Endothelial cell of umbilical vein (primary cell): ENCODE data around the gene IL9R. TPM values are rescaled to one million over a fixed set of nuclear protein-coding genes. Genes with fewer than 3 reads are reported as not detected.
A peak's percentile ranks its signal among the peaks of the same experiment; 100 is the strongest.

Experiments used
- BruUV-seq: library from RNA; stranded (reverse); fragments of 400-500 nt; replicated peaks from 2 replicates; lab custom pipeline; 2021; lab: Mats Ljungman, UMichigan
- CTCF ChIA-PET: fragments of 300-600, 350-600 bp; sonication (Branson Sonifier 250); formaldehyde crosslinking; loops from one replicate; lab custom pipeline; 2021; ENCODE audit warnings: antibody characterized with exemption, inconsistent platforms; lab: Charles Lee
- POLR2A ChIA-PET: fragments of 300-600, 350-600 bp; sonication (Branson Sonifier 250); formaldehyde crosslinking; loops from one replicate; lab custom pipeline; 2021; ENCODE audit warnings: antibody characterized with exemption, inconsistent platforms; lab: Charles Lee
- DNase-seq: peaks from one replicate; pipeline ENCODE4 v3.0.0-alpha.2; 2011; ENCODE audit warnings: low read depth, low spot score
- FAIRE-seq: peaks from 2 replicates; lab custom pipeline; 2011; peaks lifted over from hg19 to GRCh38; lab: Jason Lieb, UNC
- H2AFZ ChIP-seq: 2 replicates; pipeline ENCODE4 v1.6.0; 2012; ENCODE audit warnings: low read depth, low read length, control low read depth, inconsistent platforms
- H3K27ac ChIP-seq: 2 replicates; pipeline ENCODE4 v1.5.1; 2011; ENCODE audit warnings: low read depth, mild to moderate bottlenecking, control low read depth, low read length, moderate library complexity; ENCODE audit not compliant: insufficient read depth
- H3K27me3 ChIP-seq, 2 experiments: 2 replicates each; pipeline versions ENCODE4 v1.6.0 to v1.6.1; 2011; ENCODE audit warnings: low read length in 2 of 2, mixed read lengths in 1 of 2; ENCODE audit not compliant: control insufficient read depth in 2 of 2, insufficient read depth in 2 of 2
- H3K36me3 ChIP-seq, 2 experiments: 2 replicates in 1 of 2; 3 replicates in 1 of 2; pipeline ENCODE4 v1.5.1; 2011; ENCODE audit warnings: low read length in 2 of 2, mild to moderate bottlenecking in 1 of 2, moderate library complexity in 1 of 2; ENCODE audit not compliant: control insufficient read depth in 2 of 2, insufficient read depth in 2 of 2; ENCODE audit errors: extremely low read depth in 1 of 2
- H3K4me1 ChIP-seq: 3 replicates; pipeline ENCODE4 v1.5.1; 2011; ENCODE audit warnings: mild to moderate bottlenecking, low read length; ENCODE audit not compliant: control insufficient read depth, insufficient read depth; ENCODE audit errors: extremely low read depth
- H3K4me2 ChIP-seq: 2 replicates; pipeline ENCODE4 v1.6.1; 2011; ENCODE audit warnings: low read length, control low read depth, mixed read lengths; ENCODE audit not compliant: insufficient read depth
- H3K4me3 ChIP-seq, 3 experiments: fragments of 200-600 bp in 1 of 3; sonication (generic), shearing (Covaris generic) in 1 of 3; replicated peaks in 1 of 3; 2 replicates each; pipeline ENCODE4 v1.5.1; 2011 to 2016; ENCODE audit warnings: control low read depth in 3 of 3, low read length in 3 of 3, mild to moderate bottlenecking in 2 of 3, inconsistent platforms in 1 of 3, low read depth in 1 of 3, moderate library complexity in 1 of 3; ENCODE audit not compliant: insufficient read depth in 1 of 3
- H3K79me2 ChIP-seq: 2 replicates; pipeline ENCODE4 v1.6.0; 2012; ENCODE audit warnings: low read length, inconsistent platforms; ENCODE audit not compliant: control insufficient read depth, insufficient read depth
- H3K9ac ChIP-seq: replicated peaks from 2 replicates; pipeline ENCODE3; 2011; ENCODE audit warnings: low read length, control low read depth; ENCODE audit not compliant: insufficient read depth; ENCODE audit errors: extremely low read depth
- H3K9me1 ChIP-seq: replicated peaks from 3 replicates; pipeline ENCODE4 v1.6.0; 2011; ENCODE audit warnings: mild to moderate bottlenecking, low read length; ENCODE audit not compliant: control insufficient read depth, insufficient read depth; ENCODE audit errors: extremely low read depth
- H3K9me3 ChIP-seq: replicated peaks from 2 replicates; pipeline ENCODE4 v1.5.1; 2012; ENCODE audit warnings: low read length, inconsistent platforms; ENCODE audit not compliant: control insufficient read depth, insufficient read depth
- H4K20me1 ChIP-seq: replicated peaks from 2 replicates; pipeline ENCODE3; 2011; ENCODE audit warnings: mild to moderate bottlenecking, low read length; ENCODE audit not compliant: control insufficient read depth, insufficient read depth; ENCODE audit errors: extremely low read depth
- EZH2 ChIP-seq: IDR thresholded peaks from 2 replicates; pipeline ENCODE4 v1.6.1; 2012; ENCODE audit warnings: borderline replicate concordance, low read depth, mild to moderate bottlenecking, moderate library complexity, low read length, inconsistent platforms; ENCODE audit not compliant: severe bottlenecking
- JUN ChIP-seq: IDR thresholded peaks from 2 replicates; pipeline ENCODE4 v1.6.1; 2011; ENCODE audit warnings: borderline replicate concordance, low read depth; ENCODE audit not compliant: insufficient read length, insufficient read depth
- dilution Hi-C: fragments of 300-500 bp; cut with MboI; formaldehyde crosslinking; loops from one replicate; pipeline ENCODE4 v1.15.0; 2019; ENCODE audit warnings: low sequenced_read_pairs; ENCODE audit not compliant: extremely low pct_ligation_motif_present
- intact Hi-C: fragments of 100-400 bp; cut with micrococcal nuclease; formaldehyde crosslinking; loops from one replicate; pipeline ENCODE4 v1.10.0; 2022
- polyA plus RNA-seq, 4 experiments: library from polyadenylated mRNA; depleted of rRNA in 3 of 4; stranded (reverse) in 3 of 4; unstranded in 1 of 4; fragments of >200 nt; gene quantifications; 2 replicates each; pipeline versions ENCODE4 v1.2.1 to v1.2.3, GENCODE V29; 2011 to 2012; ENCODE audit warnings: missing spikeins in 1 of 4
- total RNA-seq: library from RNA; stranded (reverse); gene quantifications from 2 replicates; pipeline ENCODE4 v1.2.3, GENCODE V29; 2021
- TF ChIP-seq, protein P1 (sequence below), 2 donors: IDR thresholded peaks; 1 replicate in 1 of 2; 2 replicates in 1 of 2; pipeline ENCODE4 v1.5.1; 2011; ENCODE audit warnings: low read length in 2 of 2, mild to moderate bottlenecking in 2 of 2, moderate library complexity in 2 of 2, control low read depth in 1 of 2, inconsistent platforms in 1 of 2, low read depth in 1 of 2; ENCODE audit not compliant: insufficient read depth in 1 of 2; ENCODE audit errors: extremely low read depth in 1 of 2

The IL9R gene
- total and polyA plus RNA-seq, 2 donors (not counting 3 experiments of a cell fraction or from before 2014, with no cell fraction given) = not detected

DNA sequence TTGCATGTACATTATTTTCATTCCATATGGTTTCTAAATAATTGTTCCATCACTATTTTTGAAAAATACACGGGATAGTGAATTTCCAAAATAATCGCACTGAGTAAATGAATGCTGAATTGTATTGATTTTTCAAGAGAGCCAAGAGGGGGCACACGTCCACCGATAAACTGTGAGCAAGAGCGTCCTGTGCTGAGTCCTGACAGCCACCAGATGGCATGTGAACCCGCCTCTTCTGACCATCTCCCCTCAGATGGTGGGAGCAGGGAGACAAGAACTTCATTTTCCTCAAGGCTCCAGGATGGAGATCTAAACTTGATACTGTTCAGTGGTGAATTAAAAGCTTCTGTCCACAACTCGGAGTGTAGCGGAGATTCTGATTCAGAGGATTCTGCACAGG lies 30.6 kb upstream of the IL9R start:
- CTCF ChIA-PET = no interaction called here
- BruUV-seq = no TSS peak

DNA sequence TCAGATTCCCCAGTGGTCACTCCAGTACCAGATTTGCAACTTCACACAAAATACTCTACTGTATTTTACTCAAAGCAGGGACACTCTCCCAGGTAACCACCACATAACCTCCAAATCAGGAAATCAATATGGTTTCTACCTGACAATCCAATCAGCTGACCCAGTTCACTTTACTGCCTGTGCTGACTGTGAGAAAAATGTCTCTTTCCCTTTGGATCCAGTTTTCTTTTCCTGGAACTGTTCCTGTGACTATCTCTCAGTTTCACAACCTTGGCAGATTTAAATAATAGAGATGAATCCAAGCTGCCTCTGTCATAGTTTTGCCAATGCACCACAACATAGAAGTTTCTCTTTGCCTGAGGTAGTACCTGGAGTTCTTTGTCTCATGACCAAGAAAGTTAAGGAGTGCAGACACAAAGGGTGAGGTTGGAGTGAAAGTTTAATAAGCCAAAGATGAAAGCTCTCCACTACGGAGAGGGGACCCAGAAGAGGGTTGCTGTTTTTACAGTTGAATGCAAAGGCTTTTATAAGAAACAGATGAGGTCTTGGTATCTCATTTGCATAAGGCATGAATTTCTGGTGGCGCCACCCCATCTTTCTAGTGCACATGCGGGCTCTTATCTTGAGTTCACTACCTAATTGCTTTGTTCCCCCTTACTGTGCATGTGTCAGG lies 29.7 kb upstream of the IL9R start:
- CTCF ChIA-PET = no interaction called here
- H3K36me3 ChIP-seq = no peaks in the 10 kb centered on the region
- no peaks in the 10 kb centered on the region for H3K4me1 ChIP-seq
- no peaks in the 10 kb centered on the region for H3K27me3 ChIP-seq
- no peaks in the 10 kb centered on the region for H3K9me3 ChIP-seq
- no peaks in the 10 kb centered on the region for H3K9me1 ChIP-seq
- POLR2A ChIA-PET = no interaction called here
- H3K79me2 ChIP-seq = no peaks in the 10 kb centered on the region
- FAIRE-seq = no peak
- dilution Hi-C loops (no loop called here), intact Hi-C loops (no loop called here)
- no peak for TF ChIP-seq EZH2
- no peak for DNase-seq
- no peak overlapping the region for H3K4me2 ChIP-seq
- BruUV-seq = no TSS peak
- no peak overlapping the region for H3K9ac ChIP-seq
- no peak overlapping the region for H3K27ac ChIP-seq
- no peak overlapping the region for H2AFZ ChIP-seq
- H3K4me3 ChIP-seq = no peak overlapping the region
- no peaks in the 10 kb centered on the region for H4K20me1 ChIP-seq

More for the DNA sequence above, 30.6 kb upstream of the IL9R start:
- dilution Hi-C loops (no loop called here), intact Hi-C loops (no loop called here)
- Histone ChIP-seq H3K9me1 (no peaks in the 10 kb centered on the region), H3K36me3 (no peaks in the 10 kb centered on the region), H3K27ac (no peak overlapping the region), H2AFZ (no peak overlapping the region), H3K4me1 (no peaks in the 10 kb centered on the region), H3K9ac (no peak overlapping the region), H3K4me3 (no peak overlapping the region), H3K27me3 (no peaks in the 10 kb centered on the region), H3K9me3 (no peaks in the 10 kb centered on the region), H3K79me2 (no peaks in the 10 kb centered on the region), H4K20me1 (no peaks in the 10 kb centered on the region), H3K4me2 (no peak overlapping the region)
- TF ChIP-seq JUN = no peak
- TF ChIP-seq, protein P1, sequence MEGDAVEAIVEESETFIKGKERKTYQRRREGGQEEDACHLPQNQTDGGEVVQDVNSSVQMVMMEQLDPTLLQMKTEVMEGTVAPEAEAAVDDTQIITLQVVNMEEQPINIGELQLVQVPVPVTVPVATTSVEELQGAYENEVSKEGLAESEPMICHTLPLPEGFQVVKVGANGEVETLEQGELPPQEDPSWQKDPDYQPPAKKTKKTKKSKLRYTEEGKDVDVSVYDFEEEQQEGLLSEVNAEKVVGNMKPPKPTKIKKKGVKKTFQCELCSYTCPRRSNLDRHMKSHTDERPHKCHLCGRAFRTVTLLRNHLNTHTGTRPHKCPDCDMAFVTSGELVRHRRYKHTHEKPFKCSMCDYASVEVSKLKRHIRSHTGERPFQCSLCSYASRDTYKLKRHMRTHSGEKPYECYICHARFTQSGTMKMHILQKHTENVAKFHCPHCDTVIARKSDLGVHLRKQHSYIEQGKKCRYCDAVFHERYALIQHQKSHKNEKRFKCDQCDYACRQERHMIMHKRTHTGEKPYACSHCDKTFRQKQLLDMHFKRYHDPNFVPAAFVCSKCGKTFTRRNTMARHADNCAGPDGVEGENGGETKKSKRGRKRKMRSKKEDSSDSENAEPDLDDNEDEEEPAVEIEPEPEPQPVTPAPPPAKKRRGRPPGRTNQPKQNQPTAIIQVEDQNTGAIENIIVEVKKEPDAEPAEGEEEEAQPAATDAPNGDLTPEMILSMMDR (IDR thresholded peaks at IDR 0.05; ENCODE audit: extremely low read depth in 1 of 2, insufficient read depth in 1 of 2, low read depth in 1 of 2, low read length in 2 of 2) = peak; percentile 24 to 25
- no peak for FAIRE-seq
- DNase-seq = no peak
- POLR2A ChIA-PET = no interaction called here
